Activated CD4-positive, alpha-beta T cell treated with anti-CD3 and anti-CD28 coated beads, Interleukin-2, amount 10 ng/mL, durations not matched to agents 24 days and 14 days (primary cell): ENCODE measurements around the gene ASNSD1. TPM values are rescaled to one million over a fixed set of nuclear protein-coding genes. Genes with fewer than 3 reads are reported as not detected.
"Not testable (repeated sequence)": the region's sequence is repeated elsewhere in the genome, so short reads cannot be mapped to it uniquely, and the experiment has no call there.

Experiments used
- DNase-seq: peaks from one replicate; pipeline ENCODE4 v3.0.0; 2022
- H3K27ac Mint-ChIP-seq: one replicate; pipeline ENCODE4 v1.8.0; 2022; ENCODE audit warnings: mild to moderate bottlenecking, mixed read lengths
- H3K27me3 Mint-ChIP-seq: one replicate; pipeline ENCODE4 v1.8.0; 2022; ENCODE audit warnings: mixed read lengths
- H3K36me3 Mint-ChIP-seq: one replicate; pipeline ENCODE4 v1.8.0; 2022; ENCODE audit warnings: low read depth, mild to moderate bottlenecking, mixed read lengths
- H3K4me1 Mint-ChIP-seq: one replicate; pipeline ENCODE4 v1.8.0; 2021; ENCODE audit warnings: mixed read lengths
- H3K4me3 Mint-ChIP-seq: one replicate; pipeline ENCODE4 v1.8.0; 2022; ENCODE audit warnings: mild to moderate bottlenecking, moderate library complexity, mixed read lengths
- H3K9me3 Mint-ChIP-seq: one replicate; pipeline ENCODE4 v1.8.0; 2021; ENCODE audit warnings: mixed read lengths
- intact Hi-C: fragments of 100-400 bp; cut with micrococcal nuclease; formaldehyde crosslinking; loops from one replicate; pipeline ENCODE4 v1.15.1; 2023
- total RNA-seq: library from RNA; stranded (reverse); gene quantifications from 2 replicates; pipeline ENCODE4 v1.2.3, GENCODE V29; 2022

Gene ASNSD1
- total RNA-seq, 1 donor from 2014 or later: 59.7 TPM

- H3K27me3 Mint-ChIP-seq: no peaks in the 10 kb centered on the region
- H3K4me3 Mint-ChIP-seq: peak overlapping the region; percentile 68
- peaks cover 35% of the 10 kb centered on the region for H3K4me1 Mint-ChIP-seq
- H3K36me3 Mint-ChIP-seq: peaks cover 4% of the 10 kb centered on the region
- DNase-seq: peak; percentile 70
- intact Hi-C loops: loop anchor here (1.0 kb wide), 1 partner anchor 17 kb away; no protein-coding TSS in a partner anchor
- H3K27ac Mint-ChIP-seq: peak overlapping the region; percentile 88
- peaks cover 6% of the 10 kb centered on the region for H3K9me3 Mint-ChIP-seq
These were observed 2.7 kb upstream of the ASNSD1 start for GRCh38 chr2:189658306-189659212.

GRCh38 chr2:189659734-189660133 lies 1.5 kb upstream of the ASNSD1 start:
- Mint-ChIP-seq H3K36me3 (peaks cover 14% of the 10 kb centered on the region), H3K27ac (no peak overlapping the region), H3K4me1 (peaks cover 42% of the 10 kb centered on the region), H3K4me3 (no peak overlapping the region), H3K9me3 (no peaks in the 10 kb centered on the region), H3K27me3 (no peaks in the 10 kb centered on the region)
- intact Hi-C loops: loop anchor here (2.0 to 5.0 kb wide), 4 partner anchors 91 to 1363 kb away; partner anchors contain the start of genes HIBCH and WDR75
- DNase-seq: no peak

- Mint-ChIP-seq H3K27me3 (no peaks in the 10 kb centered on the region), H3K9me3 (no peaks in the 10 kb centered on the region), H3K4me3 (no peak overlapping the region), H3K4me1 (peaks cover 42% of the 10 kb centered on the region), H3K27ac (no peak overlapping the region), H3K36me3 (peaks cover 16% of the 10 kb centered on the region)
- DNase-seq: no peak
- intact Hi-C loops: loop anchor here (1.0 to 5.0 kb wide), 9 partner anchors 14 to 1362 kb away; partner anchors contain the start of genes ANKAR, HIBCH, ORMDL1 and OSGEPL1
These were observed 484 bp upstream of the ASNSD1 start for GRCh38 chr2:189660803-189661147.

- peaks cover 25% of the 10 kb centered on the region for H3K36me3 Mint-ChIP-seq
- H3K4me3 Mint-ChIP-seq: no peak overlapping the region
- no peaks in the 10 kb centered on the region for H3K9me3 Mint-ChIP-seq
- no peaks in the 10 kb centered on the region for H3K27me3 Mint-ChIP-seq
- DNase-seq: no peak
- no peak overlapping the region for H3K27ac Mint-ChIP-seq
- peaks cover 41% of the 10 kb centered on the region for H3K4me1 Mint-ChIP-seq
- intact Hi-C loops: loop anchor here (1.0 to 5.0 kb wide), 9 partner anchors 12 to 1361 kb away; partner anchors contain the start of genes ANKAR, HIBCH, ORMDL1 and OSGEPL1
These were observed 680 bp downstream of the ASNSD1 start for GRCh38 chr2:189661957-189662321.

GRCh38 chr2:189662669-189663226 lies 1.5 kb downstream of the ASNSD1 start:
- Mint-ChIP-seq H3K27ac (no peak overlapping the region), H3K4me3 (no peak overlapping the region), H3K27me3 (no peaks in the 10 kb centered on the region), H3K9me3 (no peaks in the 10 kb centered on the region), H3K36me3 (peaks cover 33% of the 10 kb centered on the region), H3K4me1 (peaks cover 38% of the 10 kb centered on the region)
- DNase-seq: no peak
- intact Hi-C loops: loop anchor here (5.0 kb wide), 1 partner anchor 655 kb away; the partner anchor contains the start of gene HIBCH

- H3K9me3 Mint-ChIP-seq, H3K27ac Mint-ChIP-seq, H3K27me3 Mint-ChIP-seq, H3K4me3 Mint-ChIP-seq, DNase-seq: not testable (repeated sequence)
- Mint-ChIP-seq H3K4me1 (peaks cover 33% of the 10 kb centered on the region), H3K36me3 (peaks cover 36% of the 10 kb centered on the region)
- intact Hi-C loops: loop anchor here (5.0 kb wide), 1 partner anchor 654 kb away; the partner anchor contains the start of gene HIBCH
These were observed 2.1 kb downstream of the ASNSD1 start for GRCh38 chr2:189663319-189663718.

- no peaks in the 10 kb centered on the region for H3K27me3 Mint-ChIP-seq
- H3K27ac Mint-ChIP-seq: no peak overlapping the region
- no peak overlapping the region for H3K4me3 Mint-ChIP-seq
- H3K36me3 Mint-ChIP-seq: peaks cover 55% of the 10 kb centered on the region
- H3K9me3 Mint-ChIP-seq: no peaks in the 10 kb centered on the region
- intact Hi-C loops: no loop called here
- no peak for DNase-seq
- H3K4me1 Mint-ChIP-seq: peaks cover 23% of the 10 kb centered on the region
These were observed 8.7 kb downstream of the ASNSD1 start for GRCh38 chr2:189669913-189670312.

- Mint-ChIP-seq H3K36me3 (peaks cover 49% of the 10 kb centered on the region), H3K9me3 (peaks cover 11% of the 10 kb centered on the region), H3K4me1 (peaks cover 24% of the 10 kb centered on the region), H3K27me3 (no peaks in the 10 kb centered on the region), H3K27ac (peak overlapping the region; percentile 83), H3K4me3 (peak overlapping the region; percentile 86)
- DNase-seq: no peak
- intact Hi-C loops: loop anchor here (1.0 to 2.0 kb wide), 3 partner anchors 13 to 110 kb away; partner anchors contain the start of genes ASNSD1, ORMDL1 and PMS1
These were observed 12.6 kb downstream of the ASNSD1 start for GRCh38 chr2:189673661-189674373.

- Mint-ChIP-seq H3K4me3 (peak within 1 kb of the TSS; percentile 86), H3K27ac (peak within 1 kb of the TSS; percentile 94), H3K4me1 (peaks cover 25% of the 10 kb centered on the region), H3K36me3 (peaks cover 49% of the 10 kb centered on the region), H3K27me3 (no peaks in the 10 kb centered on the region), H3K9me3 (peaks cover 11% of the 10 kb centered on the region)
- DNase-seq: peak; percentile 94
- intact Hi-C loops: loop anchor here (1.0 to 2.0 kb wide), 3 partner anchors 13 to 110 kb away; partner anchors contain the start of genes ASNSD1, ORMDL1 and PMS1
These were observed 13.3 kb downstream of the ASNSD1 start, which contains the start of gene ANKAR for GRCh38 chr2:189674374-189675112. TSS of gene ANKAR (plus strand) at chr2:189674670. CDS start at chr2:189676491, 1,821 bp downstream.

GRCh38 chr2:189676471-189676870 lies 15.2 kb downstream of the ASNSD1 start:
- DNase-seq: no peak
- Mint-ChIP-seq H3K27me3 (no peaks in the 10 kb centered on the region), H3K9me3 (peaks cover 17% of the 10 kb centered on the region), H3K4me3 (no peak overlapping the region), H3K36me3 (peaks cover 49% of the 10 kb centered on the region), H3K27ac (no peak overlapping the region), H3K4me1 (peaks cover 36% of the 10 kb centered on the region)
- intact Hi-C loops: no loop called here

- H3K4me1 Mint-ChIP-seq: peaks cover 26% of the 10 kb centered on the region
- intact Hi-C loops: no loop called here
- no peak for DNase-seq
- H3K36me3 Mint-ChIP-seq: peaks cover 32% of the 10 kb centered on the region
- H3K27ac Mint-ChIP-seq: no peak overlapping the region
- H3K27me3 Mint-ChIP-seq: no peaks in the 10 kb centered on the region
- peaks cover 17% of the 10 kb centered on the region for H3K9me3 Mint-ChIP-seq
- no peak overlapping the region for H3K4me3 Mint-ChIP-seq
These were observed 18.0 kb downstream of the ASNSD1 start for GRCh38 chr2:189679226-189679625.

- H3K4me3 Mint-ChIP-seq: no peak overlapping the region
- peaks cover 21% of the 10 kb centered on the region for H3K4me1 Mint-ChIP-seq
- H3K9me3 Mint-ChIP-seq: peaks cover 17% of the 10 kb centered on the region
- intact Hi-C loops: no loop called here
- H3K27ac Mint-ChIP-seq: no peak overlapping the region
- no peaks in the 10 kb centered on the region for H3K27me3 Mint-ChIP-seq
- H3K36me3 Mint-ChIP-seq: peaks cover 27% of the 10 kb centered on the region
- DNase-seq: no peak
These were observed 19.9 kb downstream of the ASNSD1 start for GRCh38 chr2:189681203-189681602.

GRCh38 chr2:189681903-189682302 lies 20.6 kb downstream of the ASNSD1 start:
- H3K27me3 Mint-ChIP-seq: no peaks in the 10 kb centered on the region
- DNase-seq: no peak
- peaks cover 21% of the 10 kb centered on the region for H3K4me1 Mint-ChIP-seq
- H3K36me3 Mint-ChIP-seq: peaks cover 27% of the 10 kb centered on the region
- H3K4me3 Mint-ChIP-seq: no peak overlapping the region
- intact Hi-C loops: no loop called here
- peaks cover 17% of the 10 kb centered on the region for H3K9me3 Mint-ChIP-seq
- H3K27ac Mint-ChIP-seq: no peak overlapping the region
